Breast epithelium (tissue), 3 donors: Measurements from ENCODE around the gene GPR142.

ENCODE experiments used
- CTCF ChIP-seq, 3 donors: fragments of 450-650 bp; IDR thresholded peaks; one replicate each; pipeline ENCODE4 v1.5.1; 2016 to 2017; ENCODE audit warnings: antibody characterized with exemption in 3 of 3, mild to moderate bottlenecking in 3 of 3, moderate library complexity in 3 of 3
- POLR2A ChIP-seq: fragments of 450-650 bp; IDR thresholded peaks from one replicate; pipeline ENCODE4 v1.6.1; 2016; ENCODE audit warnings: antibody characterized with exemption, mild to moderate bottlenecking, moderate library complexity
- POLR2AphosphoS5 ChIP-seq, 3 donors: sonication (generic); formaldehyde crosslinking; IDR thresholded peaks; one replicate each; pipeline ENCODE4 v1.6.1; 2017; ENCODE audit warnings: antibody characterized with exemption in 3 of 3

GRCh38 chr17:74356646-74357465, 10.4 kb upstream of the GPR142 start:
- TF ChIP-seq CTCF (IDR thresholded peaks at IDR 0.05) (no peak), POLR2A (no peak), POLR2AphosphoS5 (IDR thresholded peaks at IDR 0.05) (no peak)
